Activated T-cell treated with anti-CD3 and anti-CD28 coated beads, Interleukin-2, amount 50 U/mL, for 4 hours (primary cell): ENCODE measurements around the gene AGAP2. TPM values are rescaled to one million over a fixed set of nuclear protein-coding genes. Genes with fewer than 3 reads are reported as not detected.
"Not testable (repeated sequence)": the region's sequence is repeated elsewhere in the genome, so short reads cannot be mapped to it uniquely, and the experiment has no call there.

ENCODE experiments used
- ATAC-seq, 2 donors: fragments of 200-7000 bp; cut with Tn5 transposase; one replicate each; pipeline ENCODE4 v1.10.0; 2021
- DNase-seq: peaks from one replicate; pipeline ENCODE4 v3.0.0-alpha.2; 2020
- H3K27me3 Mint-ChIP-seq: one replicate; pipeline ENCODE4 v1.8.0; 2021; ENCODE audit warnings: low read depth, mixed read lengths
- H3K36me3 Mint-ChIP-seq: one replicate; pipeline ENCODE4 v1.8.0; 2022; ENCODE audit warnings: mixed read lengths; ENCODE audit not compliant: insufficient read depth
- H3K4me1 Mint-ChIP-seq: one replicate; pipeline ENCODE4 v1.8.0; 2021; ENCODE audit warnings: low read depth, mixed read lengths
- H3K4me3 Mint-ChIP-seq: one replicate; pipeline ENCODE4 v1.8.0; 2021; ENCODE audit warnings: mild to moderate bottlenecking, moderate library complexity, mixed read lengths
- H3K9me3 Mint-ChIP-seq: one replicate; pipeline ENCODE4 v1.8.0; 2021; ENCODE audit warnings: mixed read lengths
- total RNA-seq, 3 donors: library from RNA; stranded (reverse); gene quantifications; one replicate each; pipeline ENCODE4 v1.2.1, GENCODE V29; 2021

The AGAP2 gene
- total RNA-seq, 3 donors from 2014 or later, result 24.4 to 28.1 (median 25.8) TPM

- no peak for DNase-seq
- Mint-ChIP-seq H3K36me3 (peaks cover 52% of the 10 kb centered on the region), H3K4me1 (peaks cover 4% of the 10 kb centered on the region), H3K9me3 (no peaks in the 10 kb centered on the region), H3K4me3 (no peak overlapping the region), H3K27me3 (no peaks in the 10 kb centered on the region)
- no peak for ATAC-seq
Observed at GRCh38 chr12:57730336-57731067, 8.0 kb downstream of the AGAP2 start.

- peaks cover 7% of the 10 kb centered on the region for H3K4me1 Mint-ChIP-seq
- DNase-seq (no peak), ATAC-seq (no peak)
- H3K36me3 Mint-ChIP-seq, result peaks cover 45% of the 10 kb centered on the region
- H3K4me3 Mint-ChIP-seq, result no peak overlapping the region
- H3K9me3 Mint-ChIP-seq, result no peaks in the 10 kb centered on the region
- H3K27me3 Mint-ChIP-seq, result no peaks in the 10 kb centered on the region
Observed at GRCh38 chr12:57729321-57729844, 9.2 kb downstream of the AGAP2 start.

- Mint-ChIP-seq H3K36me3 (peaks cover 40% of the 10 kb centered on the region), H3K27me3 (no peaks in the 10 kb centered on the region), H3K9me3 (no peaks in the 10 kb centered on the region), H3K4me1 (peaks cover 7% of the 10 kb centered on the region), H3K4me3 (no peak overlapping the region)
- DNase-seq (no peak), ATAC-seq (no peak)
Observed at GRCh38 chr12:57727758-57728395, 10.7 kb downstream of the AGAP2 start.

- ATAC-seq (no peak), DNase-seq (no peak)
- Mint-ChIP-seq H3K9me3 (no peaks in the 10 kb centered on the region), H3K27me3 (no peaks in the 10 kb centered on the region), H3K4me3 (no peak overlapping the region), H3K4me1 (peaks cover 7% of the 10 kb centered on the region), H3K36me3 (peaks cover 33% of the 10 kb centered on the region)
Observed at GRCh38 chr12:57726884-57727757, 11.4 kb downstream of the AGAP2 start.

- Mint-ChIP-seq H3K9me3 (no peaks in the 10 kb centered on the region), H3K36me3 (peaks cover 29% of the 10 kb centered on the region), H3K4me3 (no peak overlapping the region), H3K27me3 (no peaks in the 10 kb centered on the region), H3K4me1 (peaks cover 9% of the 10 kb centered on the region)
- DNase-seq (no peak), ATAC-seq (peak in 1 of 2 donors; percentile 47)
Observed at GRCh38 chr12:57726151-57726883, 12.2 kb downstream of the AGAP2 start.

GRCh38 chr12:57725851-57726150, 12.7 kb downstream of the AGAP2 start:
- no peak overlapping the region for H3K4me3 Mint-ChIP-seq
- H3K36me3 Mint-ChIP-seq, result peaks cover 24% of the 10 kb centered on the region
- no peak for DNase-seq
- no peaks in the 10 kb centered on the region for H3K27me3 Mint-ChIP-seq
- no peak for ATAC-seq
- peaks cover 9% of the 10 kb centered on the region for H3K4me1 Mint-ChIP-seq
- H3K9me3 Mint-ChIP-seq, result no peaks in the 10 kb centered on the region

- H3K27me3 Mint-ChIP-seq, result no peaks in the 10 kb centered on the region
- DNase-seq (no peak), ATAC-seq (no peak)
- H3K9me3 Mint-ChIP-seq, result no peaks in the 10 kb centered on the region
- peaks cover 9% of the 10 kb centered on the region for H3K4me1 Mint-ChIP-seq
- peaks cover 19% of the 10 kb centered on the region for H3K36me3 Mint-ChIP-seq
- no peak overlapping the region for H3K4me3 Mint-ChIP-seq
Observed at GRCh38 chr12:57724936-57725740, 13.4 kb downstream of the AGAP2 start.

GRCh38 chr12:57724003-57724935, 14.3 kb downstream of the AGAP2 start:
- no peak for DNase-seq
- Mint-ChIP-seq H3K36me3 (peaks cover 23% of the 10 kb centered on the region), H3K9me3 (no peaks in the 10 kb centered on the region), H3K4me1 (peaks cover 9% of the 10 kb centered on the region), H3K27me3 (no peaks in the 10 kb centered on the region), H3K4me3 (no peak overlapping the region)
- ATAC-seq, result no peak

- Mint-ChIP-seq H3K4me1 (peaks cover 9% of the 10 kb centered on the region), H3K4me3 (no peak overlapping the region), H3K27me3 (no peaks in the 10 kb centered on the region), H3K9me3 (no peaks in the 10 kb centered on the region), H3K36me3 (peaks cover 24% of the 10 kb centered on the region)
- ATAC-seq (peak in 1 of 2 donors; percentile 9), DNase-seq (no peak)
Observed at GRCh38 chr12:57723630-57723962, 14.9 kb downstream of the AGAP2 start.

GRCh38 chr12:57722716-57723629, 15.6 kb downstream of the AGAP2 start:
- ATAC-seq (peak in 1 of 2 donors; percentile 5), DNase-seq (no peak)
- H3K27me3 Mint-ChIP-seq, result no peaks in the 10 kb centered on the region
- H3K4me1 Mint-ChIP-seq, result peaks cover 9% of the 10 kb centered on the region
- peaks cover 24% of the 10 kb centered on the region for H3K36me3 Mint-ChIP-seq
- no peaks in the 10 kb centered on the region for H3K9me3 Mint-ChIP-seq
- no peak overlapping the region for H3K4me3 Mint-ChIP-seq

- not testable (repeated sequence) for H3K4me1 Mint-ChIP-seq, H3K4me3 Mint-ChIP-seq, DNase-seq, H3K9me3 Mint-ChIP-seq, ATAC-seq, H3K27me3 Mint-ChIP-seq
- H3K36me3 Mint-ChIP-seq, result peaks cover 22% of the 10 kb centered on the region
Observed at GRCh38 chr12:57721846-57722608, 16.5 kb downstream of the AGAP2 start.
